ENCODE measurements around the gene EIF4G1.

Gene EIF4G1

GRCh38 chr3:184359610-184360009 lies 45.2 kb downstream of the EIF4G1 start:
- no peak for TF ChIP-seq CTCF (IDR thresholded peaks at IDR 0.05; ENCODE audit: extremely low read depth, missing control alignments)
- DNase-seq (ENCODE audit: low spot score) = no peak

GRCh38 chr3:184360070-184360928 lies 45.9 kb downstream of the EIF4G1 start:
- no peak for DNase-seq (ENCODE audit: low spot score)
- no peak for TF ChIP-seq CTCF (IDR thresholded peaks at IDR 0.05; ENCODE audit: extremely low read depth, missing control alignments)

- no peak for DNase-seq (ENCODE audit: low spot score)
- no peak for TF ChIP-seq CTCF (IDR thresholded peaks at IDR 0.05; ENCODE audit: extremely low read depth, missing control alignments)
These were observed 46.6 kb downstream of the EIF4G1 start for GRCh38 chr3:184360929-184361531.

GRCh38 chr3:184361532-184361931 lies 47.1 kb downstream of the EIF4G1 start, which contains the start of the genes CLCN2 and POLR2H:
CLCN2 (minus strand) TSS chr3:184361605; CDS start chr3:184361479, 126 bp downstream.
POLR2H (plus strand) TSS chr3:184361710; CDS start chr3:184363493, 1,783 bp downstream.
- TF ChIP-seq CTCF (IDR thresholded peaks at IDR 0.05; ENCODE audit: extremely low read depth, missing control alignments) = no peak
- peak; percentile 87 for DNase-seq (ENCODE audit: low spot score)

GRCh38 chr3:184361932-184362667 lies 47.7 kb downstream of the EIF4G1 start:
- peak; percentile 72 for DNase-seq (ENCODE audit: low spot score)

More at GRCh38 chr3:184361932-184362667, 47.7 kb downstream of the EIF4G1 start:
- no peak for TF ChIP-seq CTCF (IDR thresholded peaks at IDR 0.05; ENCODE audit: extremely low read depth, missing control alignments)

Measured in GM20000 (cell line).